IMR-90 (cell line): ENCODE measurements around the gene SDK1. TPM values are rescaled to one million over a fixed set of nuclear protein-coding genes. Genes with fewer than 3 reads are reported as not detected.

Source experiments
- ATAC-seq: fragments of 200-7000 bp; cut with Tn5 transposase; 2 replicates; pipeline ENCODE4 v1.9.1; 2020; ENCODE audit warnings: low read depth, mild to moderate bottlenecking, moderate library complexity
- BruUV-seq: library from RNA; stranded (reverse); fragments of 400-500 nt; replicated peaks from 2 replicates; lab custom pipeline; 2021; lab: Mats Ljungman, UMichigan
- CTCF ChIA-PET: fragments of 300-600 bp; formaldehyde crosslinking; extraction: SDS; loops from one replicate; lab custom pipeline; 2021; ENCODE audit warnings: antibody characterized with exemption; lab: Yijun Ruan, JAX
- POLR2A ChIA-PET: fragments of 300-600 bp; sonication (Branson Sonifier 250); formaldehyde crosslinking; loops from one replicate; lab custom pipeline; 2022; ENCODE audit warnings: antibody characterized with exemption; ENCODE audit not compliant: unreplicated experiment; lab: Charles Lee
- DNase-seq: peaks from one replicate; pipeline ENCODE4 v3.0.0; 2013
- H2AFZ ChIP-seq: replicated peaks from 2 replicates; pipeline ENCODE3; 2013; ENCODE audit warnings: low read length, mild to moderate bottlenecking; ENCODE audit not compliant: poor library complexity
- H2AK5ac ChIP-seq: 2 replicates; pipeline ENCODE4 v1.6.1; 2013; ENCODE audit warnings: low read depth, low read length, inconsistent platforms
- H2AK9ac ChIP-seq: replicated peaks from 2 replicates; pipeline ENCODE3; 2013; ENCODE audit warnings: mild to moderate bottlenecking, low read depth, low read length, moderate library complexity; ENCODE audit not compliant: poor library complexity
- H2BK120ac ChIP-seq: 2 replicates; pipeline ENCODE4 v1.6.1; 2013; ENCODE audit warnings: low read depth, low read length, inconsistent platforms
- H2BK15ac ChIP-seq: 3 replicates; pipeline ENCODE4 v1.6.1; 2013; ENCODE audit warnings: low read depth, low read length, inconsistent platforms
- H2BK20ac ChIP-seq: 2 replicates; pipeline ENCODE4 v1.6.1; 2013; ENCODE audit warnings: low read depth, mild to moderate bottlenecking, inconsistent platforms, low read length, moderate library complexity
- H2BK5ac ChIP-seq: 2 replicates; pipeline ENCODE4 v1.6.1; 2013; ENCODE audit warnings: mild to moderate bottlenecking, low read depth, low read length, inconsistent platforms; ENCODE audit not compliant: poor library complexity, severe bottlenecking
- H3K14ac ChIP-seq: replicated peaks from 2 replicates; pipeline ENCODE4 v1.6.1; 2013; ENCODE audit warnings: low read depth, low read length, inconsistent platforms
- H3K18ac ChIP-seq: 2 replicates; pipeline ENCODE4 v1.6.1; 2013; ENCODE audit warnings: low read depth, low read length, control low read depth
- H3K23ac ChIP-seq: 2 replicates; pipeline ENCODE4 v1.6.1; 2013; ENCODE audit warnings: low read depth, low read length, inconsistent platforms
- H3K27ac ChIP-seq: 2 replicates; pipeline ENCODE4 v1.5.1; 2013; ENCODE audit warnings: mild to moderate bottlenecking, control low read depth, low read length; ENCODE audit not compliant: insufficient read depth
- H3K27me3 ChIP-seq: 2 replicates; pipeline ENCODE4 v1.6.1; 2013; ENCODE audit warnings: low read length; ENCODE audit not compliant: control insufficient read depth, insufficient read depth
- H3K36me3 ChIP-seq: 2 replicates; pipeline ENCODE4 v1.6.1; 2013; ENCODE audit warnings: low read length, mixed read lengths; ENCODE audit not compliant: control insufficient read depth, insufficient read depth
- H3K4ac ChIP-seq: 2 replicates; pipeline ENCODE4 v1.6.1; 2013; ENCODE audit warnings: low read depth, low read length, inconsistent platforms
- H3K4me1 ChIP-seq: 2 replicates; pipeline ENCODE4 v1.6.1; 2013; ENCODE audit warnings: low read length, mixed read lengths; ENCODE audit not compliant: control insufficient read depth, insufficient read depth
- H3K4me2 ChIP-seq: 2 replicates; pipeline ENCODE4 v1.6.1; 2013; ENCODE audit warnings: low read depth, mild to moderate bottlenecking, control low read depth, low read length, moderate library complexity
- H3K4me3 ChIP-seq: 2 replicates; pipeline ENCODE4 v1.5.1; 2013; ENCODE audit warnings: low read depth, mild to moderate bottlenecking, control low read depth, low read length, moderate library complexity; ENCODE audit not compliant: insufficient read depth
- H3K56ac ChIP-seq: 2 replicates; pipeline ENCODE4 v1.6.1; 2013; ENCODE audit warnings: low read length, inconsistent platforms; ENCODE audit not compliant: insufficient read depth; ENCODE audit errors: extremely low read depth
- H3K79me1 ChIP-seq, 2 experiments: 2 replicates each; pipeline ENCODE4 v1.6.1; 2013; ENCODE audit warnings: low read length in 2 of 2, inconsistent platforms in 1 of 2, low read depth in 1 of 2
- H3K9ac ChIP-seq: 2 replicates; pipeline ENCODE4 v1.6.1; 2013; ENCODE audit warnings: low read depth, low read length, control low read depth
- H3K9me1 ChIP-seq: 2 replicates; pipeline ENCODE4 v1.6.1; 2013; ENCODE audit warnings: low read length, inconsistent platforms; ENCODE audit not compliant: insufficient read depth
- H3K9me3 ChIP-seq: 2 replicates; pipeline ENCODE4 v1.6.1; 2013; ENCODE audit warnings: low read length; ENCODE audit not compliant: control insufficient read depth, insufficient read depth
- H4K20me1 ChIP-seq: 2 replicates; pipeline ENCODE4 v1.6.1; 2013; ENCODE audit warnings: low read length, inconsistent platforms; ENCODE audit not compliant: insufficient read depth
- H4K5ac ChIP-seq: 2 replicates; pipeline ENCODE4 v1.6.1; 2013; ENCODE audit warnings: mild to moderate bottlenecking, low read depth, low read length, control low read depth
- H4K8ac ChIP-seq, 2 experiments: 2 replicates each; pipeline ENCODE4 v1.6.1; 2013; ENCODE audit warnings: low read depth in 2 of 2, low read length in 2 of 2, control low read depth in 1 of 2, inconsistent platforms in 1 of 2
- H4K91ac ChIP-seq: 2 replicates; pipeline ENCODE4 v1.6.1; 2013; ENCODE audit warnings: low read depth, low read length, inconsistent platforms; ENCODE audit not compliant: insufficient read depth
- CEBPB ChIP-seq: IDR thresholded peaks from 2 replicates; pipeline ENCODE4 v1.6.1; 2012; ENCODE audit warnings: low read depth, low read length, improper control_type of control experiment
- CHD1 ChIP-seq: IDR thresholded peaks from 2 replicates; pipeline ENCODE4 v1.6.1; 2012; ENCODE audit warnings: low read depth, low read length, improper control_type of control experiment
- CTCF ChIP-seq: conservative IDR thresholded peaks from 2 replicates; pipeline ENCODE4 v1.5.1; 2012; ENCODE audit warnings: mild to moderate bottlenecking, low read depth, low read length, improper control_type of control experiment
- ELK1 ChIP-seq: fragments of 150-350 bp; IDR thresholded peaks from 2 replicates; pipeline ENCODE4 v1.6.1; 2016; ENCODE audit warnings: low read depth, mild to moderate bottlenecking, low read length, moderate library complexity, borderline replicate concordance
- FOS ChIP-seq: fragments of 150-350 bp; IDR thresholded peaks from 2 replicates; pipeline ENCODE4 v1.6.1; 2016; ENCODE audit warnings: low read depth, low read length
- MAFK ChIP-seq: IDR thresholded peaks from 2 replicates; pipeline ENCODE4 v1.6.1; 2012; ENCODE audit warnings: low read depth, low read length, improper control_type of control experiment
- MAZ ChIP-seq: IDR thresholded peaks from 2 replicates; pipeline ENCODE4 v1.6.1; 2012; ENCODE audit warnings: low read depth, mild to moderate bottlenecking, low read length, improper control_type of control experiment, moderate library complexity, borderline replicate concordance
- MXI1 ChIP-seq: IDR thresholded peaks from 2 replicates; pipeline ENCODE4 v1.6.1; 2012; ENCODE audit warnings: low read depth, mild to moderate bottlenecking, low read length, moderate library complexity, borderline replicate concordance
- NFE2L2 ChIP-seq: fragments of 150-350 bp; IDR thresholded peaks from 2 replicates; pipeline ENCODE4 v1.6.1; 2016; ENCODE audit warnings: low read depth, mild to moderate bottlenecking, low read length
- POLR2A ChIP-seq: IDR thresholded peaks from 2 replicates; pipeline ENCODE4 v1.6.1; 2012; ENCODE audit warnings: mild to moderate bottlenecking, low read depth, low read length
- RAD21 ChIP-seq: IDR thresholded peaks from 2 replicates; pipeline ENCODE4 v1.6.1; 2012; ENCODE audit warnings: low read length, improper control_type of control experiment
- RCOR1 ChIP-seq: IDR thresholded peaks from 2 replicates; pipeline ENCODE4 v1.6.1; 2012; ENCODE audit warnings: mild to moderate bottlenecking, low read length, improper control_type of control experiment; ENCODE audit not compliant: insufficient replicate concordance
- SMC3 ChIP-seq: fragments of 150-350 bp; IDR thresholded peaks from 2 replicates; pipeline ENCODE4 v1.6.1; 2016; ENCODE audit warnings: low read depth, mild to moderate bottlenecking, antibody characterized with exemption, low read length, moderate library complexity
- USF2 ChIP-seq: fragments of 150-350 bp; IDR thresholded peaks from 2 replicates; pipeline ENCODE4 v1.6.1; 2017; ENCODE audit warnings: mild to moderate bottlenecking, antibody characterized with exemption, low read length, low read depth
- WGBS, 2 experiments: methylation state at CpG; one replicate each; pipeline versions ENCODE4 v1.1.5 to v1.1.7; 2013; ENCODE audit warnings: missing lambda C conversion rate in 2 of 2; ENCODE audit not compliant: insufficient read length in 1 of 2; ENCODE audit errors: extremely low coverage in 2 of 2; 5-methylcytosine and 5-hydroxymethylcytosine counted together
- dilution Hi-C: fragments of 300-500 bp; cut with HindIII; formaldehyde crosslinking; loops from one replicate; pipeline ENCODE4 v1.14.3; 2018; ENCODE audit warnings: low sequenced_read_pairs; ENCODE audit not compliant: unreplicated experiment
- in situ Hi-C: fragments of 300-500 bp; cut with MboI; formaldehyde crosslinking; loops from 3 replicates; pipeline ENCODE4 v1.14.3; 2019; ENCODE audit warnings: low sequenced_read_pairs, inconsistent platforms, mixed read lengths
- intact Hi-C: fragments of 100-400 bp; cut with micrococcal nuclease; formaldehyde crosslinking; loops from 2 replicates; pipeline ENCODE4 v1.10.0; 2022
- polyA plus RNA-seq, 3 experiments: library from polyadenylated mRNA; depleted of rRNA; stranded (reverse); fragments of >200 nt; gene quantifications; 2 replicates each; pipeline ENCODE4 v1.2.3, GENCODE V29; 2012; ENCODE audit warnings: low replicate concordance in 1 of 3
- total RNA-seq: library from RNA; depleted of rRNA; stranded (reverse); fragments of >200 nt; gene quantifications from 2 replicates; pipeline ENCODE4 v1.2.3, GENCODE V29; 2012

Gene SDK1
- total and polyA plus RNA-seq, 2 of the 4 experiments (the other 2 are of a cell fraction), result 1.5 to 1.6 TPM

- Histone ChIP-seq H2AFZ (no peak overlapping the region), H3K4ac (no peak overlapping the region), H4K20me1 (no peaks in the 10 kb centered on the region), H2BK120ac (no peak overlapping the region), H2BK5ac (no peak overlapping the region), H3K36me3 (no peaks in the 10 kb centered on the region), H3K27me3 (no peaks in the 10 kb centered on the region), H3K9me3 (peaks cover 10% of the 10 kb centered on the region), H3K4me3 (no peak overlapping the region), H3K27ac (no peak overlapping the region), H3K9me1 (no peaks in the 10 kb centered on the region), H4K91ac (no peak overlapping the region), H3K18ac (no peak overlapping the region), H3K4me1 (no peaks in the 10 kb centered on the region), H3K23ac (no peak overlapping the region), H4K5ac (no peak overlapping the region), H3K79me1 (no peaks in the 10 kb centered on the region), H2AK9ac (no peak overlapping the region), H2AK5ac (no peak overlapping the region), H3K14ac (no peak overlapping the region), H4K8ac (no peak overlapping the region), H3K4me2 (no peak overlapping the region), H2BK15ac (no peak overlapping the region), H2BK20ac (no peak overlapping the region), H3K9ac (no peak overlapping the region), H3K56ac (no peak overlapping the region)
- intact Hi-C loops, result no loop called here
- CTCF ChIA-PET, result no interaction called here
- in situ Hi-C loops, result no loop called here
- no TSS peak for BruUV-seq
- ATAC-seq (no peak), DNase-seq (no peak)
- dilution Hi-C loops, result no loop called here
- no peak for TF ChIP-seq CTCF
- no peak for TF ChIP-seq FOS
- TF ChIP-seq MXI1, result no peak
- no peak for TF ChIP-seq NFE2L2
- TF ChIP-seq RCOR1, result no peak
- no peak for TF ChIP-seq MAFK
- no peak for TF ChIP-seq CHD1
- TF ChIP-seq SMC3, result no peak
- no peak for TF ChIP-seq MAZ
- no peak for TF ChIP-seq USF2
- no peak for TF ChIP-seq RAD21
- TF ChIP-seq POLR2A, result no peak
- TF ChIP-seq CEBPB, result no peak
- no peak for TF ChIP-seq ELK1
- WGBS, 2 experiments, result 80% methylated on average over 1 of the region's 8 CpGs; no CpG with 5 or more reads in 1 of the 2 experiments
- POLR2A ChIA-PET, result no interaction called here
Measured at GRCh38 chr7:4166807-4167206, 865.8 kb downstream of the SDK1 start.
